Naive thymus-derived CD4-positive, alpha-beta T cell (primary cell): ENCODE data around the gene SSTR3. TPM values are rescaled to one million over a fixed set of nuclear protein-coding genes. Genes with fewer than 3 reads are reported as not detected.
A peak's percentile ranks its signal among the peaks of the same experiment; 100 is the strongest.

Experiments
- ATAC-seq: fragments of 150-1000 bp; cut with Tn5 transposase; 2 replicates; pipeline ENCODE4 v1.10.0; 2021; ENCODE audit warnings: mild to moderate bottlenecking, moderate library complexity
- CTCF ChIA-PET: fragments of 350-600 bp; sonication (Branson Sonifier 250); formaldehyde crosslinking; loops from one replicate; lab custom pipeline; 2021; ENCODE audit warnings: antibody characterized with exemption; lab: Charles Lee
- POLR2A ChIA-PET: fragments of 350-600 bp; sonication (Branson Sonifier 250); formaldehyde crosslinking; loops from one replicate; lab custom pipeline; 2021; ENCODE audit warnings: antibody characterized with exemption, inconsistent platforms; lab: Charles Lee
- DNase-seq, 9 donors: peaks; one replicate each; pipeline versions ENCODE4 v3.0.0 to v3.0.0-alpha.2; 2020 to 2022; ENCODE audit warnings: mixed read lengths in 1 of 9
- H3K27ac ChIP-seq: one replicate; pipeline ENCODE4 v1.7.0; 2013; ENCODE audit warnings: mild to moderate bottlenecking, low read depth, low read length, moderate library complexity
- H3K27me3 ChIP-seq, 2 donors: one replicate each; pipeline ENCODE4 v1.7.0; 2013; ENCODE audit warnings: low read length in 2 of 2, mild to moderate bottlenecking in 2 of 2, moderate library complexity in 2 of 2; ENCODE audit not compliant: control insufficient read depth in 2 of 2, insufficient read depth in 2 of 2
- H3K36me3 ChIP-seq, 3 experiments: 1 replicate in 2 of 3; 2 replicates in 1 of 3; pipeline ENCODE4 v1.7.0; 2013; ENCODE audit warnings: low read length in 3 of 3, mild to moderate bottlenecking in 3 of 3, moderate library complexity in 1 of 3; ENCODE audit not compliant: insufficient read depth in 3 of 3, control insufficient read depth in 2 of 3
- H3K4me1 ChIP-seq, 2 donors: one replicate each; pipeline ENCODE4 v1.7.0; 2013; ENCODE audit warnings: low read length in 2 of 2, mild to moderate bottlenecking in 2 of 2, moderate library complexity in 1 of 2; ENCODE audit not compliant: control insufficient read depth in 2 of 2, insufficient read depth in 2 of 2
- H3K4me3 ChIP-seq: 2 replicates; pipeline ENCODE4 v1.7.0; 2013; ENCODE audit warnings: mild to moderate bottlenecking, low read length
- H3K9me3 ChIP-seq, 3 experiments: 1 replicate in 2 of 3; 2 replicates in 1 of 3; pipeline ENCODE4 v1.7.0; 2013; ENCODE audit warnings: low read length in 3 of 3; ENCODE audit not compliant: control insufficient read depth in 2 of 3
- H3K27ac Mint-ChIP-seq, 9 donors: one replicate each; pipeline ENCODE4 v1.8.0; 2020 to 2022; ENCODE audit warnings: mixed read lengths in 9 of 9, mild to moderate bottlenecking in 8 of 9, moderate library complexity in 5 of 9, inconsistent platforms in 2 of 9
- H3K27me3 Mint-ChIP-seq, 5 donors: one replicate each; pipeline ENCODE4 v1.8.0; 2021 to 2022; ENCODE audit warnings: mixed read lengths in 5 of 5, mild to moderate bottlenecking in 1 of 5
- H3K36me3 Mint-ChIP-seq, 5 donors: one replicate each; pipeline ENCODE4 v1.8.0; 2020 to 2022; ENCODE audit warnings: mixed read lengths in 5 of 5, mild to moderate bottlenecking in 3 of 5, inconsistent platforms in 1 of 5
- H3K4me1 Mint-ChIP-seq, 7 donors: one replicate each; pipeline ENCODE4 v1.8.0; 2020 to 2022; ENCODE audit warnings: mixed read lengths in 7 of 7, mild to moderate bottlenecking in 3 of 7, inconsistent platforms in 1 of 7
- H3K4me3 Mint-ChIP-seq, 10 donors: one replicate each; pipeline ENCODE4 v1.8.0; 2020 to 2022; ENCODE audit warnings: mild to moderate bottlenecking in 10 of 10, mixed read lengths in 10 of 10, moderate library complexity in 6 of 10, inconsistent platforms in 2 of 10
- H3K9me3 Mint-ChIP-seq, 11 donors: one replicate each; pipeline ENCODE4 v1.8.0; 2020 to 2022; ENCODE audit warnings: mixed read lengths in 11 of 11, mild to moderate bottlenecking in 4 of 11, inconsistent platforms in 1 of 11, moderate library complexity in 1 of 11
- intact Hi-C, 2 donors: fragments of 100-400 bp; cut with micrococcal nuclease; formaldehyde crosslinking; loops; one replicate each; pipeline ENCODE4 v1.15.1; 2023
- polyA plus RNA-seq, 2 donors: library from polyadenylated mRNA; unstranded; fragments of 300-500 nt; fragmentation: Illumina TruSeq; gene quantifications; one replicate each; pipeline ENCODE4 v1.2.3, GENCODE V29; 2021
- total RNA-seq, 6 experiments: library from RNA in 5 of 6; stranded (reverse) in 5 of 6; gene quantifications; 1 replicate in 5 of 6; 2 replicates in 1 of 6; pipeline ENCODE4 v1.2.3 and lab custom pipeline; 2021 to 2026

The SSTR3 gene
- total and polyA plus RNA-seq, 7 experiments from 2014 or later = 3.9 to 30.4 (median 6.4) TPM

DNA sequence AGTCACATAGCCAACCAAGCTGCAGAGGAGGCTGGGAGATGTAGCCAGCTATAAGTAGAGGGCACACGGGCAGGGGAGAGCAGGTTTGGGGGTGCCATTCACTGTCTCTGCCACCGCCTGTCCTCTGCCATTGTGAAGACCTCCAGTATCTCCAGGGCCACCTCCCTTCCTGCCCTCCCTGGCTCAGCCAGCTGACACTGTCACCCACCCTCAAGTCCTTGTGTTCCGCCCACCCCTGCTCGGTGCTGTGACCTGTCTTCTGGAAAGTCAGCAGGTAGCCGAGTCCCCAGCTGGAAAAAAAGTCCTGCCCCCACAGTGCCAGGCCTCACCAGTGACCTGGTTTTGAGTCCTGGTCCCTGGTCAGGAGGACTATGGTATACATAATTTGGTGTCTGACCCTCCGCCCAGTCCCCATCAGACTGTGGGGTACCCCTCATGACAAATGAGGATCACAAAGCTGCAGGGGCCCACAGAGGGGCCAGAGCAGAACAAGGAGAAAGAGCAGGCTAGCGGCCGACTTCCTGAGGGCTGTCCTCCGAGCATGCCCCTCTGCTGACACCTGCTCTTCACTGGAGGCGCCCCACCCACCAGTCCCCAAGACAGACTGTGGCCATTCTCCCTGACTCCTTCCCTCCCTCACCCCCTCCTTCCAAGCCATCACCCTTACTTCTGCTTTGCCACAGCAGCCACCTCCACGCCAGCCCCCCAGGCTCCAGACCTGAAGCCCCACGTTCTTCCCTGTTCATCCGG, 55.4 kb downstream of the SSTR3 start:
- H3K27ac Mint-ChIP-seq = peak overlapping the region in 3 of 9 donors; percentile 4 to 20 (median 13)
- peaks cover 0 to 14% (median 0%) of the 10 kb centered on the region in 5 donors for H3K36me3 Mint-ChIP-seq
- POLR2A ChIA-PET = interaction anchor here (0.6 to 1.4 kb wide), 5 partner anchors 7 to 34 kb away, joined by 3 to 5 read pairs (median 3); partner anchors contain the start of gene IL2RB
- Histone ChIP-seq H3K4me1 (peaks cover 3 to 11% of the 10 kb centered on the region in 2 donors), H3K27ac (no peak overlapping the region), H3K36me3 (no peaks in the 10 kb centered on the region), H3K9me3 (no peaks in the 10 kb centered on the region), H3K27me3 (no peaks in the 10 kb centered on the region), H3K4me3 (no peak overlapping the region)
- H3K4me1 Mint-ChIP-seq = peaks cover 4 to 58% (median 8%) of the 10 kb centered on the region in 7 donors
- CTCF ChIA-PET = no interaction called here
- H3K9me3 Mint-ChIP-seq = peaks cover 0 to 3% (median 0%) of the 10 kb centered on the region in 11 donors
- no peaks in the 10 kb centered on the region for H3K27me3 Mint-ChIP-seq
- ATAC-seq (no peak), DNase-seq (no peak)
- H3K4me3 Mint-ChIP-seq = no peak overlapping the region
- intact Hi-C loops = no loop called here

DNA sequence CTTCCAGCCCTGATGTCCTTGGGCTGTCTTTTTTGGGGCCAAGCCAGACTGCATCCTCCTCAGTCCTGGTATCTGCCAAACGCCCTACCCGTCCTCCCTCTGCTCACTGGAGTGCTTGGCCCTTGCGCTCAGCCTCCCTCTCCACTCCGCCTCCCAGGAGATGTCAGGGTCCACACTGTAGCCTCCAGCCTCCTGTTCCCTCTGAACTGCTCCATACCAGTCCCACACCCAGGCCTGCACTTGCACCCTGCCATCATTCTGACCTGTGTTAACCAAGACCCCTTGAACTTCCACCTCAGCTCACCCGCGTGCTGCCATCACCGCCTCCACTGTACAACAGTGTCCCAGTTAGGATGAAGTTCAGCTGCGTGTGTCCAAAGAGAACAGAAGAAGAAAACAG, 56.3 kb downstream of the SSTR3 start:
- POLR2A ChIA-PET = interaction anchor here (0.6 to 1.1 kb wide), 3 partner anchors 9 to 34 kb away, joined by 3 read pairs; no protein-coding TSS in a partner anchor
- no peak overlapping the region for H3K27ac ChIP-seq
- intact Hi-C loops = no loop called here
- no peak for DNase-seq
- H3K36me3 Mint-ChIP-seq = peaks cover 0 to 16% (median 0%) of the 10 kb centered on the region in 5 donors
- H3K27me3 Mint-ChIP-seq = no peaks in the 10 kb centered on the region
- H3K4me3 Mint-ChIP-seq = no peak overlapping the region
- no peak for ATAC-seq
- no peaks in the 10 kb centered on the region for H3K9me3 ChIP-seq
- peaks cover 0 to 2% of the 10 kb centered on the region in 2 donors for H3K4me1 ChIP-seq
- no peaks in the 10 kb centered on the region for H3K36me3 ChIP-seq
- H3K27ac Mint-ChIP-seq = peak overlapping the region in 4 of 9 donors; percentile 22 to 69 (median 54)
- H3K4me3 ChIP-seq = no peak overlapping the region
- H3K9me3 Mint-ChIP-seq = peaks cover 0 to 5% (median 0%) of the 10 kb centered on the region in 11 donors
- CTCF ChIA-PET = interaction anchor here (0.9 kb wide), 1 partner anchor 36 kb away, joined by 3 read pairs; no protein-coding TSS in a partner anchor
- H3K27me3 ChIP-seq = no peaks in the 10 kb centered on the region
- peaks cover 5 to 61% (median 15%) of the 10 kb centered on the region in 7 donors for H3K4me1 Mint-ChIP-seq

DNA sequence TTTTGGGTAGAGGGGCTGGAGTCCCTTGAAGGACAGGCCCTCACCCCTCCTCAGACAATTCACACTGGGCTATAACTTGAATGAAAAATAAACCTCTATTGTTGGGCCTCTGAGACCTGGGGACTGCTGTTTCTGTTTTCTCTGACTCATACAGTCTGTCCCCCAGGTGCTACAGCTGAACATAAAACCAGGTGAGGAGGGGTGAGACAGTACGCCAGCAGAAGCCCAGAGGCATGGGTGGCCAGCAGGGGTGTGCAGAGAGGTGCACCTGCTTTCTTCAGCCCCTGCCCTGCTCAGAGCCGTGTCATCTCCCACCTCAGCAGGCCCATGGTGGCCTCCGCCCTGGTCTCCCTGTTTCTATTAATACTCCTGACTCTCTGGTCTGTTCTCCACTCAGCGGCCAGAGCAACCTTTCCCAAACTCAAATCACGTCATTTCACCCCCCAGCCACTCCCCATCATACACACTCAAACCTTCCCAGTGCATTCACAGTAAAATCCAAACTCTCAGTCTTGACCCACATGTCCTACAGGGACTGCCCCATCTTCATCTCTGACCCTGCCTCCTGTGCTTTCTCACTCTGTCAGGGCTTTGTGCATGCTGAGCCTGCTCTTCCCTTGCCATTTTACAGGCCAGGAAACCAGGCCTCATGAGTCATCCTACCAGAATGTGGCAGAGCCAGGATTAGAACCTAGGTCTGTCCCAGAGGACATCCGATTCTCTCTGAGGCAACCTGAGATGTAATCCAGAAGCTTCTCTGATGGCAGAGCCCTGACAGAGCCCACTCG, 57.2 kb downstream of the SSTR3 start:
- Mint-ChIP-seq H3K27ac (peak overlapping the region in 4 of 9 donors; percentile 15 to 74 (median 44)), H3K27me3 (no peaks in the 10 kb centered on the region), H3K4me3 (no peak overlapping the region), H3K4me1 (peaks cover 9 to 68% (median 23%) of the 10 kb centered on the region in 7 donors), H3K36me3 (peaks cover 0 to 14% (median 0%) of the 10 kb centered on the region in 5 donors), H3K9me3 (peaks cover 0 to 9% (median 0%) of the 10 kb centered on the region in 11 donors)
- no peak for DNase-seq
- Histone ChIP-seq H3K9me3 (no peaks in the 10 kb centered on the region), H3K4me1 (peaks cover 2 to 8% of the 10 kb centered on the region in 2 donors), H3K27ac (no peak overlapping the region), H3K27me3 (no peaks in the 10 kb centered on the region), H3K36me3 (no peaks in the 10 kb centered on the region), H3K4me3 (no peak overlapping the region)
- POLR2A ChIA-PET = no interaction called here
- intact Hi-C loops = no loop called here
- ATAC-seq = no peak
- CTCF ChIA-PET = interaction anchor here (0.9 kb wide), 1 partner anchor 35 kb away, joined by 3 read pairs; no protein-coding TSS in a partner anchor

Other genes starting within 250 kb of the SSTR3 start
- 1 to 10 TPM in 2 of 5 experiments, under 1 TPM in 3; 0.22 to 6.1 (median 0.48) TPM for gene TST, start 193.0 kb downstream of the SSTR3 start, total RNA-seq
- under 1 TPM in 1 of 2 donors, not detected in 1; 0.34 TPM for gene TST, start 193.0 kb downstream of the SSTR3 start, polyA plus RNA-seq
- gene MPST, start 192.7 kb downstream of the SSTR3 start, total RNA-seq = 10 to 100 TPM in 2 of 5 experiments, 1 to 10 TPM in 2, under 1 TPM in 1; 0.65 to 22.3 (median 5.9) TPM
- under 1 TPM; 0.51 to 0.53 TPM for gene MPST, start 192.7 kb downstream of the SSTR3 start, polyA plus RNA-seq
- 10 to 100 TPM; 19.8 to 44.5 (median 24.9) TPM for gene KCTD17, start 160.7 kb downstream of the SSTR3 start, total RNA-seq
- 10 to 100 TPM; 10.3 to 10.8 TPM for gene KCTD17, start 160.7 kb downstream of the SSTR3 start, polyA plus RNA-seq
- gene TMPRSS6, start 102.8 kb downstream of the SSTR3 start, total RNA-seq = 1 to 10 TPM in 2 of 5 experiments, under 1 TPM in 3; 0.22 to 3.2 (median 0.32) TPM
- not detected for gene TMPRSS6, start 102.8 kb downstream of the SSTR3 start, polyA plus RNA-seq
- 100 to 1,000 TPM in 2 of 5 experiments, 10 to 100 TPM in 3; 14.3 to 209 (median 44.1) TPM for gene IL2RB, start 62.6 kb downstream of the SSTR3 start, total RNA-seq
- 10 to 100 TPM; 13.6 to 20.2 TPM for gene IL2RB, start 62.6 kb downstream of the SSTR3 start, polyA plus RNA-seq
- gene C1QTNF6, start 24.2 kb downstream of the SSTR3 start, total RNA-seq = 10 to 100 TPM; 12.4 to 27.6 (median 20.2) TPM
- gene C1QTNF6, start 24.2 kb downstream of the SSTR3 start, polyA plus RNA-seq = 1 to 10 TPM; 1.1 to 2.4 TPM
- gene RAC2, start 31.8 kb upstream of the SSTR3 start, total RNA-seq = 100 to 1,000 TPM; 263 to 886 (median 301) TPM
- gene RAC2, start 31.8 kb upstream of the SSTR3 start, polyA plus RNA-seq = 100 to 1,000 TPM; 838 to 852 TPM
- 100 to 1,000 TPM; 123 to 227 (median 214) TPM for gene CYTH4, start 70.0 kb upstream of the SSTR3 start, total RNA-seq
- gene CYTH4, start 70.0 kb upstream of the SSTR3 start, polyA plus RNA-seq = 10 to 100 TPM; 49.5 to 71.1 TPM
- gene ELFN2, start 215.0 kb upstream of the SSTR3 start, total RNA-seq = under 1 TPM; 0.10 to 0.66 (median 0.57) TPM
- gene ELFN2, start 215.0 kb upstream of the SSTR3 start, polyA plus RNA-seq = not detected